Endodermal cell (in vitro differentiated cells): ENCODE results near the gene ABCA7. TPM values are rescaled to one million over a fixed set of nuclear protein-coding genes. Genes with fewer than 3 reads are reported as not detected.

Experiments used
- DNase-seq: peaks from one replicate; pipeline ENCODE4 v3.0.0-alpha.2; 2017
- H3K27ac ChIP-seq: 2 replicates; pipeline ENCODE4 v1.5.1; 2013; ENCODE audit warnings: mild to moderate bottlenecking, low read depth, low read length, moderate library complexity
- H3K27me3 ChIP-seq: 2 replicates; pipeline ENCODE4 v1.6.1; 2013; ENCODE audit warnings: mild to moderate bottlenecking, low read length, moderate library complexity; ENCODE audit not compliant: insufficient read depth, control insufficient read depth, poor library complexity, severe bottlenecking
- H3K36me3 ChIP-seq: 2 replicates; pipeline ENCODE4 v1.7.0; 2013; ENCODE audit warnings: mild to moderate bottlenecking, low read length, moderate library complexity; ENCODE audit not compliant: control insufficient read depth, insufficient read depth
- H3K4me1 ChIP-seq: one replicate; pipeline ENCODE4 v1.7.0; 2013; ENCODE audit warnings: low read length; ENCODE audit not compliant: control insufficient read depth, insufficient read depth
- H3K4me3 ChIP-seq: 2 replicates; pipeline ENCODE4 v1.5.1; 2013; ENCODE audit warnings: mild to moderate bottlenecking, low read length, moderate library complexity
- H3K9ac ChIP-seq: 2 replicates; pipeline ENCODE4 v1.6.1; 2013; ENCODE audit warnings: mild to moderate bottlenecking, low read length, moderate library complexity; ENCODE audit not compliant: poor library complexity, severe bottlenecking; ENCODE audit errors: extremely low read depth
- H3K9me3 ChIP-seq: 2 replicates; pipeline ENCODE4 v1.6.1; 2013; ENCODE audit warnings: mild to moderate bottlenecking, low read length, moderate library complexity; ENCODE audit not compliant: control insufficient read depth
- H3K27ac Mint-ChIP-seq: 2 replicates; pipeline ENCODE4 v1.8.0; 2020; ENCODE audit warnings: mixed read lengths
- H3K27me3 Mint-ChIP-seq: 2 replicates; pipeline ENCODE4 v1.8.0; 2021; ENCODE audit warnings: mild to moderate bottlenecking, mixed read lengths; ENCODE audit not compliant: insufficient read depth
- H3K36me3 Mint-ChIP-seq: 2 replicates; pipeline ENCODE4 v1.8.0; 2020; ENCODE audit warnings: low read depth, mixed read lengths
- H3K4me1 Mint-ChIP-seq: 2 replicates; pipeline ENCODE4 v1.8.0; 2020; ENCODE audit warnings: mixed read lengths
- H3K4me3 Mint-ChIP-seq: 2 replicates; pipeline ENCODE4 v1.8.0; 2020; ENCODE audit warnings: mild to moderate bottlenecking, moderate library complexity, mixed read lengths
- H3K9me3 Mint-ChIP-seq: 2 replicates; pipeline ENCODE4 v1.8.0; 2020; ENCODE audit warnings: mild to moderate bottlenecking, mixed read lengths
- WGBS, 2 experiments: methylation state at CpG; one replicate each; pipeline versions ENCODE4 v1.1.5 to v1.1.7; 2013; ENCODE audit warnings: missing lambda C conversion rate in 2 of 2, mixed read lengths in 1 of 2; ENCODE audit not compliant: insufficient coverage in 1 of 2, insufficient read length in 1 of 2; 5-methylcytosine and 5-hydroxymethylcytosine counted together
- total RNA-seq, 2 donors: library from RNA; stranded (reverse); fragmentation: NEBNext Ultra II Directional in 1 of 2; extraction: Animal tissue kit (Norgen Biotek cat#: 25700) in 1 of 2; gene quantifications; 2 replicates in 1 of 2; 3 replicates in 1 of 2; pipeline ENCODE4 v1.2.1, GENCODE V29; 2021
- TF ChIP-seq, protein P1 (sequence below): fragments of 200-600 bp; sonication (generic); conservative IDR thresholded peaks from 2 replicates; pipeline ENCODE4 v1.5.0; 2021; ENCODE audit warnings: antibody characterized with exemption, mild to moderate bottlenecking

Gene ABCA7
- total RNA-seq, 2 donors from 2014 or later, result 67.2 to 68.7 TPM

DNA sequence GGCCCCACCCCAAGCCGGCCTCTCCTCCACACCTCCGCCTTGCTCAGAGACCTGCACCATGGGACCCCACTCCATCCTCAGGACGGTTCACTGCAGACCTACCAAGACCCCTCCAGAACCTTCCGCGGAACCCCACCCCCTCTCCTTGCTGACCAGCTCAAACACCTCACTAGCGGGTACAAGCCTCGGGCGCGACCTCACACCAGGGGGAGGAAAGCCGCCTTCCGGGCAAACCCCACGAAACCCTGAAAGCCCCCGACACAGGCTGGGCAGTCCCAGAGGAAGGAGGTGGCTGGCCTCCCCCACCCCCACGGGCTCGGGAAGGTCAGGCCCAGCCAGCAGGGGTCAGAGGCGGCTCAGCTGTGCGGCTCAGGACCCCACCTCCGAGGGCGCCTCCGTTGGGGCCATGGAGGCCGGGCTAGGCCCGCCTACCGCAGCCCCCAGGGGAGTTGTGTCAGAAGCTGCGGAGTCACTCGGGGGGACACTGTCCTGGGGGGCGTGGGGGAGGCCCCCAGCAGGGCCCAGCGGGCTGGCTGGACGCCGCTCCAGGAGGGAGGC, 29.8 kb upstream of the ABCA7 start:
- peaks cover 9% of the 10 kb centered on the region for H3K36me3 ChIP-seq
- TF ChIP-seq, protein P1, sequence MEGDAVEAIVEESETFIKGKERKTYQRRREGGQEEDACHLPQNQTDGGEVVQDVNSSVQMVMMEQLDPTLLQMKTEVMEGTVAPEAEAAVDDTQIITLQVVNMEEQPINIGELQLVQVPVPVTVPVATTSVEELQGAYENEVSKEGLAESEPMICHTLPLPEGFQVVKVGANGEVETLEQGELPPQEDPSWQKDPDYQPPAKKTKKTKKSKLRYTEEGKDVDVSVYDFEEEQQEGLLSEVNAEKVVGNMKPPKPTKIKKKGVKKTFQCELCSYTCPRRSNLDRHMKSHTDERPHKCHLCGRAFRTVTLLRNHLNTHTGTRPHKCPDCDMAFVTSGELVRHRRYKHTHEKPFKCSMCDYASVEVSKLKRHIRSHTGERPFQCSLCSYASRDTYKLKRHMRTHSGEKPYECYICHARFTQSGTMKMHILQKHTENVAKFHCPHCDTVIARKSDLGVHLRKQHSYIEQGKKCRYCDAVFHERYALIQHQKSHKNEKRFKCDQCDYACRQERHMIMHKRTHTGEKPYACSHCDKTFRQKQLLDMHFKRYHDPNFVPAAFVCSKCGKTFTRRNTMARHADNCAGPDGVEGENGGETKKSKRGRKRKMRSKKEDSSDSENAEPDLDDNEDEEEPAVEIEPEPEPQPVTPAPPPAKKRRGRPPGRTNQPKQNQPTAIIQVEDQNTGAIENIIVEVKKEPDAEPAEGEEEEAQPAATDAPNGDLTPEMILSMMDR, result no peak
- no peak overlapping the region for H3K9ac ChIP-seq
- no peaks in the 10 kb centered on the region for H3K27me3 ChIP-seq
- Mint-ChIP-seq H3K27ac (no peak overlapping the region), H3K27me3 (no peaks in the 10 kb centered on the region), H3K4me3 (no peak overlapping the region), H3K36me3 (peaks cover 13% of the 10 kb centered on the region), H3K9me3 (peaks cover 8% of the 10 kb centered on the region), H3K4me1 (no peaks in the 10 kb centered on the region)
- H3K4me1 ChIP-seq, result no peaks in the 10 kb centered on the region
- no peak for DNase-seq
- WGBS, 2 experiments, result 89 to 94% methylated on average over 18 to 29 of the region's 29 CpGs
- no peak overlapping the region for H3K27ac ChIP-seq
- H3K4me3 ChIP-seq, result no peak overlapping the region
- H3K9me3 ChIP-seq, result no peaks in the 10 kb centered on the region

DNA sequence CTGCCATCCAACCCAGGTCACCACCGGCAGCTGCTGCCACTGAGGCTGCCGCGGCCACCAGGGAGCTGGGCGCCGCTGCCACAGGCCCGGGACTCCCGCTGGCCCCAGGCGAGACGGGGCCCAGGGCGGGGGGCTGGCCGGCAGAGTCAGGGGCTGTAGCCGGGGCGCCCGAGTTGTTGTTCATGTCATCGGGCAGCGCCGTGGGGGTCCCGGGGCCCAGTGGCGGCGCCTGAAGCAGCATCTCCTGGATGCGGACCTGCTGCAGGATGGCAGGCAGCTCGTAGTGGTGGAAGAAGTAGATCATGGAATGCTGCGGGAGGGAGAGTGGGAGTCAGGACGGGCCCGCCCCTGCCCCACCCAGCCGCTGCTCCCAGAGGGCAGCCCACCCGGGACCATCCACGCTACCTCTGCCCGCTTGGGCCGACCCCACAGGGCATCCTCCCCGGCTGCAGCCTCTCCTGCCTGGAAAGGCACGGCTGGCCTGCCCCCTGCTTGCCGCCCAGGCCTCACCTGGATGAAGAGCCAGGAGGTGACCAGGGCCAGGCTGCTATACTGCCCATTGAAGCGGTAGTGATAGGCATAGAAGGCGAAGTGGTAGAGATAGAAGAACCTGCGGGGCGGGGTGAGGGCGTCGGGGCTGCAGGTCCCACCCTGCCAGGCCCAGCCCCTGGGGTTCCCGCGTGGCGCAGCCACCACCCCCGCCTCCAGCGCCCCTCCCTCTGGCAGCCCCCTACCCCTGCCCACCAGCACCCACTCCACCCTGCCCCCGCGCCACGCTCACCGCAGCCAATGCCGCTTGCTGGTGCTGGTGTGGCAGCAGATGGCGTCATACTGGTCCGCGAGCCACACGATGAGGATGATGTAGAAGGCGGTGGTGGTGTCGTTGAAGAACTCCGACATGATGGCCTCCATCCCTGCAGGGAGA, 29.1 kb upstream of the ABCA7 start:
- Histone ChIP-seq H3K9me3 (no peaks in the 10 kb centered on the region), H3K9ac (no peak overlapping the region), H3K36me3 (peaks cover 9% of the 10 kb centered on the region), H3K27ac (no peak overlapping the region), H3K4me1 (no peaks in the 10 kb centered on the region), H3K27me3 (no peaks in the 10 kb centered on the region), H3K4me3 (no peak overlapping the region)
- Mint-ChIP-seq H3K4me1 (no peaks in the 10 kb centered on the region), H3K27ac (no peak overlapping the region), H3K27me3 (no peaks in the 10 kb centered on the region), H3K9me3 (peaks cover 8% of the 10 kb centered on the region), H3K4me3 (no peak overlapping the region), H3K36me3 (peaks cover 13% of the 10 kb centered on the region)
- no peak for DNase-seq
- WGBS, 2 experiments, result 93 to 96% methylated on average over 26 to 55 of the region's 56 CpGs
- TF ChIP-seq, protein P1, result no peak

DNA sequence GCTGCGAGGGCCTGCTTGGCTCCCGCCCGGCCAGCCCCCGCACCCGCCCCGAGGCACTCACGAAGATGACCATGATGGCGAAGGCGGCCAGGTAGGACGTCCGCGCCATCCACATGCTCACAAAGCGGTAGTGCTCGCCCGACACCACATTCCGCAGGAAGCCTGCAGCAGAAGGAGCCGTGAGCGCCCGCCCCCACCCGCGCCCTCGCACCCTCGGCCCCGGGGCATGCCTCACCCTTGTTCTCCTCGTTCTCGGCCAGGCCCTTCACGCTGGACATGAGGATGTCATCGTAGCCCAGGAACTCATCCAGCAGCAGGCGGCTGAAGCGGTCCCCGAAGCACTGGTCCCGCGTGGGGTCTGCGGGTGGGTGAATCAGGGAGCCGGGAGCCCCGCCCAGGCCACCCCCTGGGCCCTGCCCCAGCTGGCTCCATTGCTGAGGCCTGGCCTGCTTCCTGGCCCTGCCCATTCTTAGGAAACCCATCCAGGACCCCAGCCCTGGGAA, 28.0 kb upstream of the ABCA7 start:
- no peak for DNase-seq
- H3K27ac ChIP-seq, result no peak overlapping the region
- no peaks in the 10 kb centered on the region for H3K27me3 ChIP-seq
- peaks cover 8% of the 10 kb centered on the region for H3K36me3 Mint-ChIP-seq
- no peak overlapping the region for H3K27ac Mint-ChIP-seq
- no peak overlapping the region for H3K4me3 Mint-ChIP-seq
- TF ChIP-seq, protein P1, result no peak
- peaks cover 3% of the 10 kb centered on the region for H3K9me3 Mint-ChIP-seq
- WGBS, 2 experiments, result 96 to 97% methylated on average over 28 to 36 of the region's 36 CpGs
- H3K4me1 ChIP-seq, result no peaks in the 10 kb centered on the region
- no peak overlapping the region for H3K9ac ChIP-seq
- no peaks in the 10 kb centered on the region for H3K27me3 Mint-ChIP-seq
- H3K9me3 ChIP-seq, result no peaks in the 10 kb centered on the region
- H3K36me3 ChIP-seq, result peaks cover 9% of the 10 kb centered on the region
- no peak overlapping the region for H3K4me3 ChIP-seq
- H3K4me1 Mint-ChIP-seq, result peaks cover 2% of the 10 kb centered on the region
